ENCODE measurements around the gene GRID2. TPM values are rescaled to one million over a fixed set of nuclear protein-coding genes. Genes with fewer than 3 reads are reported as not detected.

Gene GRID2
- total and polyA plus RNA-seq, 2 donors = 0.63 to 26.1 TPM

- 98% methylated on average over 1 of the region's 1 CpG for WGBS
These were observed 510.9 kb downstream of the GRID2 start for GRCh38 chr4:92814677-92815076.

GRCh38 chr4:92825256-92825655, 521.5 kb downstream of the GRID2 start:
- Histone ChIP-seq H3K36me3 (ENCODE audit: insufficient read depth) (no peaks in the 10 kb centered on the region), H3K27ac (ENCODE audit: low read depth) (no peak overlapping the region), H3K4me1 (ENCODE audit: insufficient read depth) (no peaks in the 10 kb centered on the region), H3K4me3 (ENCODE audit: low read depth, low read length) (no peak overlapping the region)
- no peak for DNase-seq (ENCODE audit: extremely low spot score)
- 39% methylated on average over 3 of the region's 3 CpGs for WGBS

More at GRCh38 chr4:92814677-92815076, 510.9 kb downstream of the GRID2 start:
- no peak for DNase-seq (ENCODE audit: extremely low spot score)
- Histone ChIP-seq H3K36me3 (ENCODE audit: insufficient read depth) (no peaks in the 10 kb centered on the region), H3K27ac (ENCODE audit: low read depth) (no peak overlapping the region), H3K4me1 (ENCODE audit: insufficient read depth) (no peaks in the 10 kb centered on the region), H3K4me3 (ENCODE audit: low read depth, low read length) (no peak overlapping the region)

GRCh38 chr4:92825791-92826190, 522.0 kb downstream of the GRID2 start:
- DNase-seq (ENCODE audit: extremely low spot score) = no peak
- Histone ChIP-seq H3K27ac (ENCODE audit: low read depth) (no peak overlapping the region), H3K4me1 (ENCODE audit: insufficient read depth) (no peaks in the 10 kb centered on the region), H3K36me3 (ENCODE audit: insufficient read depth) (no peaks in the 10 kb centered on the region), H3K4me3 (ENCODE audit: low read depth, low read length) (no peak overlapping the region)

- H3K27ac ChIP-seq (ENCODE audit: low read depth) = no peak overlapping the region
- H3K4me3 ChIP-seq (ENCODE audit: low read depth, low read length) = no peak overlapping the region
- no peaks in the 10 kb centered on the region for H3K4me1 ChIP-seq (ENCODE audit: insufficient read depth)
- no peaks in the 10 kb centered on the region for H3K36me3 ChIP-seq (ENCODE audit: insufficient read depth)
- DNase-seq (ENCODE audit: extremely low spot score) = no peak
These were observed 527.0 kb downstream of the GRID2 start for GRCh38 chr4:92830771-92831170.

- Histone ChIP-seq H3K4me1 (ENCODE audit: insufficient read depth) (no peaks in the 10 kb centered on the region), H3K27ac (ENCODE audit: low read depth) (no peak overlapping the region), H3K36me3 (ENCODE audit: insufficient read depth) (no peaks in the 10 kb centered on the region), H3K4me3 (ENCODE audit: low read depth, low read length) (no peak overlapping the region)
- DNase-seq (ENCODE audit: extremely low spot score) = no peak
These were observed 537.1 kb downstream of the GRID2 start for GRCh38 chr4:92840880-92841279.

GRCh38 chr4:92843784-92844183, 540.0 kb downstream of the GRID2 start:
- Histone ChIP-seq H3K4me1 (ENCODE audit: insufficient read depth) (no peaks in the 10 kb centered on the region), H3K4me3 (ENCODE audit: low read depth, low read length) (no peak overlapping the region), H3K36me3 (ENCODE audit: insufficient read depth) (no peaks in the 10 kb centered on the region), H3K27ac (ENCODE audit: low read depth) (no peak overlapping the region)
- 90% methylated on average over 4 of the region's 4 CpGs for WGBS
- DNase-seq (ENCODE audit: extremely low spot score) = no peak

GRCh38 chr4:92847026-92847425, 543.3 kb downstream of the GRID2 start:
- no peaks in the 10 kb centered on the region for H3K36me3 ChIP-seq (ENCODE audit: insufficient read depth)
- no peaks in the 10 kb centered on the region for H3K4me1 ChIP-seq (ENCODE audit: insufficient read depth)
- H3K27ac ChIP-seq (ENCODE audit: low read depth) = no peak overlapping the region
- no peak overlapping the region for H3K4me3 ChIP-seq (ENCODE audit: low read depth, low read length)
- DNase-seq (ENCODE audit: extremely low spot score) = no peak

- H3K4me1 ChIP-seq (ENCODE audit: insufficient read depth) = no peaks in the 10 kb centered on the region
- H3K27ac ChIP-seq (ENCODE audit: low read depth) = no peak overlapping the region
- H3K4me3 ChIP-seq (ENCODE audit: low read depth, low read length) = no peak overlapping the region
- no peaks in the 10 kb centered on the region for H3K36me3 ChIP-seq (ENCODE audit: insufficient read depth)
- no peak for DNase-seq (ENCODE audit: extremely low spot score)
These were observed 558.7 kb downstream of the GRID2 start for GRCh38 chr4:92862509-92862908.

GRCh38 chr4:92864096-92864495, 560.3 kb downstream of the GRID2 start:
- Histone ChIP-seq H3K36me3 (ENCODE audit: insufficient read depth) (no peaks in the 10 kb centered on the region), H3K4me3 (ENCODE audit: low read depth, low read length) (no peak overlapping the region), H3K27ac (ENCODE audit: low read depth) (no peak overlapping the region), H3K4me1 (ENCODE audit: insufficient read depth) (no peaks in the 10 kb centered on the region)
- 73% methylated on average over 1 of the region's 1 CpG for WGBS
- DNase-seq (ENCODE audit: extremely low spot score) = no peak

GRCh38 chr4:92872604-92873003, 568.8 kb downstream of the GRID2 start:
- 95% methylated on average over 1 of the region's 1 CpG for WGBS

GRCh38 chr4:92885632-92886031, 581.9 kb downstream of the GRID2 start:
- no peaks in the 10 kb centered on the region for H3K36me3 ChIP-seq (ENCODE audit: insufficient read depth)

More at GRCh38 chr4:92872604-92873003, 568.8 kb downstream of the GRID2 start:
- no peak overlapping the region for H3K4me3 ChIP-seq (ENCODE audit: low read depth, low read length)
- no peaks in the 10 kb centered on the region for H3K36me3 ChIP-seq (ENCODE audit: insufficient read depth)
- no peaks in the 10 kb centered on the region for H3K4me1 ChIP-seq (ENCODE audit: insufficient read depth)
- no peak overlapping the region for H3K27ac ChIP-seq (ENCODE audit: low read depth)
- no peak for DNase-seq (ENCODE audit: extremely low spot score)

GRCh38 chr4:92952426-92952825, 648.7 kb downstream of the GRID2 start:
- no peak for DNase-seq (ENCODE audit: extremely low spot score)
- WGBS = 91% methylated on average over 2 of the region's 2 CpGs

More at GRCh38 chr4:92885632-92886031, 581.9 kb downstream of the GRID2 start:
- no peaks in the 10 kb centered on the region for H3K4me1 ChIP-seq (ENCODE audit: insufficient read depth)
- WGBS = 14% methylated on average over 1 of the region's 1 CpG
- no peak overlapping the region for H3K4me3 ChIP-seq (ENCODE audit: low read depth, low read length)
- H3K27ac ChIP-seq (ENCODE audit: low read depth) = no peak overlapping the region
- no peak for DNase-seq (ENCODE audit: extremely low spot score)

GRCh38 chr4:92952897-92953296, 649.1 kb downstream of the GRID2 start:
- Histone ChIP-seq H3K27ac (ENCODE audit: low read depth) (no peak overlapping the region), H3K4me1 (ENCODE audit: insufficient read depth) (no peaks in the 10 kb centered on the region), H3K4me3 (ENCODE audit: low read depth, low read length) (no peak overlapping the region), H3K36me3 (ENCODE audit: insufficient read depth) (no peaks in the 10 kb centered on the region)
- 88% methylated on average over 3 of the region's 3 CpGs for WGBS
- DNase-seq (ENCODE audit: extremely low spot score) = no peak

More at GRCh38 chr4:92952426-92952825, 648.7 kb downstream of the GRID2 start:
- Histone ChIP-seq H3K36me3 (ENCODE audit: insufficient read depth) (no peaks in the 10 kb centered on the region), H3K4me3 (ENCODE audit: low read depth, low read length) (no peak overlapping the region), H3K4me1 (ENCODE audit: insufficient read depth) (no peaks in the 10 kb centered on the region), H3K27ac (ENCODE audit: low read depth) (no peak overlapping the region)

- 89% methylated on average over 3 of the region's 3 CpGs for WGBS
- DNase-seq (ENCODE audit: extremely low spot score) = no peak
- Histone ChIP-seq H3K4me3 (ENCODE audit: low read depth, low read length) (no peak overlapping the region), H3K27ac (ENCODE audit: low read depth) (no peak overlapping the region), H3K4me1 (ENCODE audit: insufficient read depth) (no peaks in the 10 kb centered on the region), H3K36me3 (ENCODE audit: insufficient read depth) (no peaks in the 10 kb centered on the region)
These were observed 649.7 kb downstream of the GRID2 start for GRCh38 chr4:92953462-92953861.

GRCh38 chr4:92961881-92962280, 658.1 kb downstream of the GRID2 start:
- no peak overlapping the region for H3K27ac ChIP-seq (ENCODE audit: low read depth)
- H3K36me3 ChIP-seq (ENCODE audit: insufficient read depth) = no peaks in the 10 kb centered on the region
- 90% methylated on average over 2 of the region's 2 CpGs for WGBS

More at GRCh38 chr4:92961881-92962280, 658.1 kb downstream of the GRID2 start:
- Histone ChIP-seq H3K4me3 (ENCODE audit: low read depth, low read length) (no peak overlapping the region), H3K4me1 (ENCODE audit: insufficient read depth) (no peaks in the 10 kb centered on the region)
- DNase-seq (ENCODE audit: extremely low spot score) = no peak
